IMR-90 (cell line): ENCODE data around the gene SCN4A. TPM values are rescaled to one million over a fixed set of nuclear protein-coding genes. Genes with fewer than 3 reads are reported as not detected.
"Not testable (repeated sequence)": the region's sequence is repeated elsewhere in the genome, so short reads cannot be mapped to it uniquely, and the experiment has no call there.

ENCODE experiments used
- ATAC-seq: fragments of 200-7000 bp; cut with Tn5 transposase; 2 replicates; pipeline ENCODE4 v1.9.1; 2020; ENCODE audit warnings: low read depth, mild to moderate bottlenecking, moderate library complexity
- BruUV-seq: library from RNA; stranded (reverse); fragments of 400-500 nt; replicated peaks from 2 replicates; lab custom pipeline; 2021; lab: Mats Ljungman, UMichigan
- CTCF ChIA-PET: fragments of 300-600 bp; formaldehyde crosslinking; extraction: SDS; loops from one replicate; lab custom pipeline; 2021; ENCODE audit warnings: antibody characterized with exemption; lab: Yijun Ruan, JAX
- POLR2A ChIA-PET: fragments of 300-600 bp; sonication (Branson Sonifier 250); formaldehyde crosslinking; loops from one replicate; lab custom pipeline; 2022; ENCODE audit warnings: antibody characterized with exemption; ENCODE audit not compliant: unreplicated experiment; lab: Charles Lee
- DNase-seq: peaks from one replicate; pipeline ENCODE4 v3.0.0; 2013
- H2AFZ ChIP-seq: replicated peaks from 2 replicates; pipeline ENCODE3; 2013; ENCODE audit warnings: low read length, mild to moderate bottlenecking; ENCODE audit not compliant: poor library complexity
- H2AK5ac ChIP-seq: 2 replicates; pipeline ENCODE4 v1.6.1; 2013; ENCODE audit warnings: low read depth, low read length, inconsistent platforms
- H2AK9ac ChIP-seq: replicated peaks from 2 replicates; pipeline ENCODE3; 2013; ENCODE audit warnings: mild to moderate bottlenecking, low read depth, low read length, moderate library complexity; ENCODE audit not compliant: poor library complexity
- H2BK120ac ChIP-seq: 2 replicates; pipeline ENCODE4 v1.6.1; 2013; ENCODE audit warnings: low read depth, low read length, inconsistent platforms
- H2BK15ac ChIP-seq: 3 replicates; pipeline ENCODE4 v1.6.1; 2013; ENCODE audit warnings: low read depth, low read length, inconsistent platforms
- H2BK20ac ChIP-seq: 2 replicates; pipeline ENCODE4 v1.6.1; 2013; ENCODE audit warnings: low read depth, mild to moderate bottlenecking, inconsistent platforms, low read length, moderate library complexity
- H2BK5ac ChIP-seq: 2 replicates; pipeline ENCODE4 v1.6.1; 2013; ENCODE audit warnings: mild to moderate bottlenecking, low read depth, low read length, inconsistent platforms; ENCODE audit not compliant: poor library complexity, severe bottlenecking
- H3K14ac ChIP-seq: replicated peaks from 2 replicates; pipeline ENCODE4 v1.6.1; 2013; ENCODE audit warnings: low read depth, low read length, inconsistent platforms
- H3K18ac ChIP-seq: 2 replicates; pipeline ENCODE4 v1.6.1; 2013; ENCODE audit warnings: low read depth, low read length, control low read depth
- H3K23ac ChIP-seq: 2 replicates; pipeline ENCODE4 v1.6.1; 2013; ENCODE audit warnings: low read depth, low read length, inconsistent platforms
- H3K27ac ChIP-seq: 2 replicates; pipeline ENCODE4 v1.5.1; 2013; ENCODE audit warnings: mild to moderate bottlenecking, control low read depth, low read length; ENCODE audit not compliant: insufficient read depth
- H3K27me3 ChIP-seq: 2 replicates; pipeline ENCODE4 v1.6.1; 2013; ENCODE audit warnings: low read length; ENCODE audit not compliant: control insufficient read depth, insufficient read depth
- H3K36me3 ChIP-seq: 2 replicates; pipeline ENCODE4 v1.6.1; 2013; ENCODE audit warnings: low read length, mixed read lengths; ENCODE audit not compliant: control insufficient read depth, insufficient read depth
- H3K4ac ChIP-seq: 2 replicates; pipeline ENCODE4 v1.6.1; 2013; ENCODE audit warnings: low read depth, low read length, inconsistent platforms
- H3K4me1 ChIP-seq: 2 replicates; pipeline ENCODE4 v1.6.1; 2013; ENCODE audit warnings: low read length, mixed read lengths; ENCODE audit not compliant: control insufficient read depth, insufficient read depth
- H3K4me2 ChIP-seq: 2 replicates; pipeline ENCODE4 v1.6.1; 2013; ENCODE audit warnings: low read depth, mild to moderate bottlenecking, control low read depth, low read length, moderate library complexity
- H3K4me3 ChIP-seq: 2 replicates; pipeline ENCODE4 v1.5.1; 2013; ENCODE audit warnings: low read depth, mild to moderate bottlenecking, control low read depth, low read length, moderate library complexity; ENCODE audit not compliant: insufficient read depth
- H3K56ac ChIP-seq: 2 replicates; pipeline ENCODE4 v1.6.1; 2013; ENCODE audit warnings: low read length, inconsistent platforms; ENCODE audit not compliant: insufficient read depth; ENCODE audit errors: extremely low read depth
- H3K79me1 ChIP-seq, 2 experiments: 2 replicates each; pipeline ENCODE4 v1.6.1; 2013; ENCODE audit warnings: low read length in 2 of 2, inconsistent platforms in 1 of 2, low read depth in 1 of 2
- H3K9ac ChIP-seq: 2 replicates; pipeline ENCODE4 v1.6.1; 2013; ENCODE audit warnings: low read depth, low read length, control low read depth
- H3K9me1 ChIP-seq: 2 replicates; pipeline ENCODE4 v1.6.1; 2013; ENCODE audit warnings: low read length, inconsistent platforms; ENCODE audit not compliant: insufficient read depth
- H3K9me3 ChIP-seq: 2 replicates; pipeline ENCODE4 v1.6.1; 2013; ENCODE audit warnings: low read length; ENCODE audit not compliant: control insufficient read depth, insufficient read depth
- H4K20me1 ChIP-seq: 2 replicates; pipeline ENCODE4 v1.6.1; 2013; ENCODE audit warnings: low read length, inconsistent platforms; ENCODE audit not compliant: insufficient read depth
- H4K5ac ChIP-seq: 2 replicates; pipeline ENCODE4 v1.6.1; 2013; ENCODE audit warnings: mild to moderate bottlenecking, low read depth, low read length, control low read depth
- H4K8ac ChIP-seq, 2 experiments: 2 replicates each; pipeline ENCODE4 v1.6.1; 2013; ENCODE audit warnings: low read depth in 2 of 2, low read length in 2 of 2, control low read depth in 1 of 2, inconsistent platforms in 1 of 2
- H4K91ac ChIP-seq: 2 replicates; pipeline ENCODE4 v1.6.1; 2013; ENCODE audit warnings: low read depth, low read length, inconsistent platforms; ENCODE audit not compliant: insufficient read depth
- CTCF ChIP-seq: conservative IDR thresholded peaks from 2 replicates; pipeline ENCODE4 v1.5.1; 2012; ENCODE audit warnings: mild to moderate bottlenecking, low read depth, low read length, improper control_type of control experiment
- WGBS, 2 experiments: methylation state at CpG; one replicate each; pipeline versions ENCODE4 v1.1.5 to v1.1.7; 2013; ENCODE audit warnings: missing lambda C conversion rate in 2 of 2; ENCODE audit not compliant: insufficient read length in 1 of 2; ENCODE audit errors: extremely low coverage in 2 of 2; 5-methylcytosine and 5-hydroxymethylcytosine counted together
- dilution Hi-C: fragments of 300-500 bp; cut with HindIII; formaldehyde crosslinking; loops from one replicate; pipeline ENCODE4 v1.14.3; 2018; ENCODE audit warnings: low sequenced_read_pairs; ENCODE audit not compliant: unreplicated experiment
- in situ Hi-C: fragments of 300-500 bp; cut with MboI; formaldehyde crosslinking; loops from 3 replicates; pipeline ENCODE4 v1.14.3; 2019; ENCODE audit warnings: low sequenced_read_pairs, inconsistent platforms, mixed read lengths
- intact Hi-C: fragments of 100-400 bp; cut with micrococcal nuclease; formaldehyde crosslinking; loops from 2 replicates; pipeline ENCODE4 v1.10.0; 2022
- polyA plus RNA-seq, 3 experiments: library from polyadenylated mRNA; depleted of rRNA; stranded (reverse); fragments of >200 nt; gene quantifications; 2 replicates each; pipeline ENCODE4 v1.2.3, GENCODE V29; 2012; ENCODE audit warnings: low replicate concordance in 1 of 3
- total RNA-seq: library from RNA; depleted of rRNA; stranded (reverse); fragments of >200 nt; gene quantifications from 2 replicates; pipeline ENCODE4 v1.2.3, GENCODE V29; 2012

SCN4A gene
- total and polyA plus RNA-seq, 2 of the 4 experiments (the other 2 are of a cell fraction), result not detected

- DNase-seq, H3K4me3 ChIP-seq, H2AK5ac ChIP-seq, BruUV-seq, H4K5ac ChIP-seq, H2AK9ac ChIP-seq, H3K14ac ChIP-seq, H3K56ac ChIP-seq, H4K8ac ChIP-seq, H3K27ac ChIP-seq, H2BK20ac ChIP-seq, H2BK120ac ChIP-seq, H4K91ac ChIP-seq, H2AFZ ChIP-seq, POLR2A ChIA-PET, H3K9me1 ChIP-seq, H3K79me1 ChIP-seq, H3K23ac ChIP-seq, in situ Hi-C loops, H3K9me3 ChIP-seq, H4K20me1 ChIP-seq, intact Hi-C loops, dilution Hi-C loops, H2BK15ac ChIP-seq, H3K9ac ChIP-seq, H3K18ac ChIP-seq, H3K4me2 ChIP-seq, H3K4ac ChIP-seq, H3K4me1 ChIP-seq, H3K36me3 ChIP-seq, H2BK5ac ChIP-seq: not testable (repeated sequence)
- CTCF ChIA-PET, result interaction anchor here (0.7 kb wide), 1 partner anchor 16 kb away, joined by 6 read pairs; no protein-coding TSS in a partner anchor
- 0 out of 2 replicates have a peak, but pooled peaks have one; percentile 8 for TF ChIP-seq CTCF
- peak; percentile 75 for ATAC-seq
- peaks cover 35% of the 10 kb centered on the region for H3K27me3 ChIP-seq
- no CpG with 5 or more reads among the region's 5 CpGs for WGBS, 2 experiments
Measured at GRCh38 chr17:63903787-63904201, 68.9 kb downstream of the SCN4A start.

- H3K4me2 ChIP-seq, dilution Hi-C loops, H4K91ac ChIP-seq, H2BK15ac ChIP-seq, H3K4me1 ChIP-seq, H3K9ac ChIP-seq, H3K36me3 ChIP-seq, H3K23ac ChIP-seq, H4K5ac ChIP-seq, ATAC-seq, intact Hi-C loops, H3K9me1 ChIP-seq, H2AK5ac ChIP-seq, H3K56ac ChIP-seq, H3K9me3 ChIP-seq, H2BK5ac ChIP-seq, H3K4ac ChIP-seq, BruUV-seq, H2BK20ac ChIP-seq, H2AK9ac ChIP-seq, H2BK120ac ChIP-seq, H3K18ac ChIP-seq, H4K20me1 ChIP-seq, in situ Hi-C loops, POLR2A ChIA-PET, DNase-seq, H3K79me1 ChIP-seq, H2AFZ ChIP-seq, H3K14ac ChIP-seq, CTCF ChIA-PET, H3K4me3 ChIP-seq, H3K27ac ChIP-seq, H4K8ac ChIP-seq: not testable (repeated sequence)
- WGBS, 2 experiments, result no CpG with 5 or more reads among the region's 2 CpGs
- H3K27me3 ChIP-seq, result peaks cover 33% of the 10 kb centered on the region
Measured at GRCh38 chr17:63901971-63902370, 70.7 kb downstream of the SCN4A start.
